GM12878 (cell line): ENCODE measurements around the gene STK39. TPM values are rescaled to one million over a fixed set of nuclear protein-coding genes. Genes with fewer than 3 reads are reported as not detected.

Experiments
- ATAC-seq: fragments of 200-7000 bp; cut with Tn5 transposase; 3 replicates; pipeline ENCODE4 v1.9.1; 2020; ENCODE audit warnings: mild to moderate bottlenecking, moderate library complexity
- BruUV-seq: library from RNA; stranded (reverse); fragments of 400-500 nt; replicated peaks from 2 replicates; lab custom pipeline; 2021; lab: Mats Ljungman, UMichigan
- CTCF ChIA-PET: fragments of 300-600 bp; sonication (Branson Sonifier 250); formaldehyde crosslinking; extraction: SDS; loops from one replicate; lab custom pipeline; 2021; ENCODE audit warnings: inconsistent platforms; lab: Yijun Ruan, JAX
- POLR2A ChIA-PET: fragments of 350-600 bp; formaldehyde crosslinking; extraction: SDS; loops from one replicate; lab custom pipeline; 2021; ENCODE audit warnings: inconsistent platforms; lab: Charles Lee
- RAD21 ChIA-PET: fragments of 300-600 bp; sonication (Branson Sonifier 250); formaldehyde crosslinking; loops from one replicate; lab custom pipeline; 2023; ENCODE audit warnings: antibody characterized with exemption; ENCODE audit not compliant: unreplicated experiment; lab: Charles Lee
- SMC1A ChIA-PET: fragments of 300-600 bp; sonication (Branson Sonifier 250); formaldehyde crosslinking; loops from one replicate; lab custom pipeline; 2023; ENCODE audit not compliant: unreplicated experiment, uncharacterized antibody; lab: Charles Lee
- DNase-seq: peaks from one replicate; pipeline ENCODE4 v3.0.0-alpha.2; 2011; ENCODE audit warnings: low read depth, low spot score
- FAIRE-seq: peaks from 3 replicates; lab custom pipeline; 2011; peaks lifted over from hg19 to GRCh38; lab: Jason Lieb, UNC
- H2AFZ ChIP-seq: 2 replicates; pipeline ENCODE4 v1.6.0; 2011; ENCODE audit warnings: low read depth, low read length, control low read depth; ENCODE audit not compliant: control insufficient read depth
- H3K27ac ChIP-seq: 2 replicates; pipeline ENCODE4 v1.5.1; 2011; ENCODE audit warnings: control low read depth; ENCODE audit not compliant: control insufficient read depth, insufficient read depth
- H3K27me3 ChIP-seq, 2 experiments: replicated peaks in 1 of 2; 2 replicates each; pipeline versions ENCODE4 v1.6.0 to v1.6.1; 2011; ENCODE audit warnings: low read length in 1 of 2; ENCODE audit not compliant: control insufficient read depth in 2 of 2, insufficient read depth in 2 of 2
- H3K36me3 ChIP-seq, 2 experiments: 2 replicates each; pipeline ENCODE4 v1.5.1; 2011; ENCODE audit warnings: low read length in 1 of 2; ENCODE audit not compliant: control insufficient read depth in 2 of 2, insufficient read depth in 2 of 2
- H3K4me1 ChIP-seq: 2 replicates; pipeline ENCODE4 v1.6.1; 2011; ENCODE audit warnings: mild to moderate bottlenecking, low read length, moderate library complexity, mixed read lengths; ENCODE audit not compliant: control insufficient read depth, insufficient read depth
- H3K4me2 ChIP-seq: 2 replicates; pipeline ENCODE4 v1.6.0; 2011; ENCODE audit warnings: control low read depth; ENCODE audit not compliant: control insufficient read depth, insufficient read depth
- H3K4me3 ChIP-seq: fragments of 200-600 bp; sonication (generic); 2 replicates; pipeline ENCODE4 v1.5.1; 2016
- H3K79me2 ChIP-seq: 2 replicates; pipeline ENCODE4 v1.6.0; 2011; ENCODE audit warnings: low read length; ENCODE audit not compliant: control insufficient read depth, insufficient read depth
- H3K9ac ChIP-seq: 2 replicates; pipeline ENCODE4 v1.8.0; 2011; ENCODE audit warnings: low read length, control low read depth, mixed read lengths; ENCODE audit not compliant: control insufficient read depth, insufficient read depth
- H3K9me3 ChIP-seq: replicated peaks from 3 replicates; pipeline ENCODE4 v1.5.1; 2011; ENCODE audit warnings: mild to moderate bottlenecking, low read length; ENCODE audit not compliant: control insufficient read depth, insufficient read depth
- H4K20me1 ChIP-seq: 2 replicates; pipeline ENCODE4 v1.6.0; 2011; ENCODE audit not compliant: control insufficient read depth, insufficient read depth
- BRCA1 ChIP-seq: IDR thresholded peaks from 2 replicates; pipeline ENCODE4 v1.6.1; 2011; ENCODE audit warnings: low read depth, low read length, improper control_type of control experiment
- EZH2 ChIP-seq: IDR thresholded peaks from 2 replicates; pipeline ENCODE4 v1.6.1; 2012; ENCODE audit warnings: low read depth, mild to moderate bottlenecking, control low read depth, inconsistent platforms, low read length, borderline replicate concordance; ENCODE audit not compliant: control insufficient read depth
- FOS ChIP-seq: IDR thresholded peaks from 3 replicates; pipeline ENCODE4 v1.6.1; 2011; ENCODE audit warnings: borderline replicate concordance; ENCODE audit not compliant: insufficient read length; ENCODE audit errors: extremely low read depth
- HDAC2 ChIP-seq: fragments of 200-600 bp; sonication (generic); IDR thresholded peaks from 2 replicates; pipeline ENCODE4 v1.6.1; 2017
- HDAC6 ChIP-seq: fragments of 200-600 bp; sonication (generic); IDR thresholded peaks from one replicate; pipeline ENCODE4 v1.8.0; 2017; ENCODE audit warnings: antibody characterized with exemption; ENCODE audit not compliant: unreplicated experiment
- KLF5 ChIP-seq: fragments of 450-650 bp; IDR thresholded peaks from 2 replicates; pipeline ENCODE4 v1.6.1; 2014; ENCODE audit warnings: mild to moderate bottlenecking; ENCODE audit not compliant: partially characterized antibody
- NR2F1 ChIP-seq: fragments of 450-650 bp; conservative IDR thresholded peaks from 2 replicates; pipeline ENCODE4 v1.6.1; 2017; ENCODE audit warnings: mild to moderate bottlenecking
- NRF1 ChIP-seq: conservative IDR thresholded peaks from 2 replicates; pipeline ENCODE4 v1.6.1; 2011; ENCODE audit warnings: mild to moderate bottlenecking, low read depth, low read length, improper control_type of control experiment
- RCOR1 ChIP-seq: conservative IDR thresholded peaks from 2 replicates; pipeline ENCODE4 v1.6.1; 2012; ENCODE audit warnings: low read depth, low read length, improper control_type of control experiment
- RUNX3 ChIP-seq: IDR thresholded peaks from 2 replicates; pipeline ENCODE4 v1.6.1; 2012; ENCODE audit warnings: low read length, inconsistent platforms
- SIN3A ChIP-seq: IDR thresholded peaks from 2 replicates; pipeline ENCODE4 v1.6.1; 2012; ENCODE audit warnings: low read depth, low read length, improper control_type of control experiment
- ZNF384 ChIP-seq: IDR thresholded peaks from 2 replicates; pipeline ENCODE4 v1.6.1; 2012; ENCODE audit warnings: low read depth, mild to moderate bottlenecking, low read length, improper control_type of control experiment, borderline replicate concordance
- ZSCAN29 ChIP-seq: fragments of 450-650 bp; IDR thresholded peaks from 2 replicates; pipeline ENCODE4 v1.6.1; 2017; ENCODE audit warnings: mild to moderate bottlenecking, moderate library complexity
- WGBS: methylation state at CpG from one replicate; pipeline ENCODE4 v1.1.6; 2016; ENCODE audit warnings: low lambda C conversion rate; ENCODE audit not compliant: insufficient replicate concordance, insufficient coverage; ENCODE audit errors: missing lambda C conversion rate; 5-methylcytosine and 5-hydroxymethylcytosine counted together
- in situ Hi-C: fragments of 300-500 bp; cut with MboI; formaldehyde crosslinking; loops from 9 replicates; pipeline ENCODE4 v1.14.3; 2018; ENCODE audit warnings: mixed read lengths
- intact Hi-C: fragments of 100-400 bp; cut with micrococcal nuclease; formaldehyde crosslinking; loops from one replicate; pipeline ENCODE4 v1.14.2; 2022; ENCODE audit not compliant: unreplicated experiment
- polyA plus RNA-seq, 11 experiments: library from polyadenylated mRNA; depleted of rRNA in 4 of 11; unstranded in 6 of 11; stranded (reverse) in 5 of 11; fragments of >200 nt; fragmentation: Nextera tagmentation in 4 of 11; fragmentation: Illumina TruSeq in 1 of 11; extraction: Ambion mirVana in 4 of 11; extraction: Trizol in 1 of 11; gene quantifications; 1 replicate in 1 of 11; 2 replicates in 10 of 11; pipeline versions ENCODE4 v1.2.1 to v1.2.3, GENCODE V29; 2011 to 2016; ENCODE audit warnings: inconsistent platforms in 2 of 11, missing spikeins in 2 of 11, low read depth in 1 of 11
- total RNA-seq, 4 experiments: library from RNA; depleted of rRNA in 3 of 4; stranded (reverse); fragments of >200 nt in 3 of 4; fragmentation: Illumina TruSeq in 1 of 4; extraction: Trizol in 1 of 4; gene quantifications; 2 replicates each; pipeline versions ENCODE4 v1.2.1 to v1.2.3, GENCODE V29; 2013 to 2021
- TF ChIP-seq, protein P1 (sequence below): IDR thresholded peaks from 2 replicates; pipeline ENCODE4 v1.6.1; 2012; ENCODE audit warnings: low read depth, low read length, improper control_type of control experiment
- TF ChIP-seq, protein P2 (sequence below): fragments of 450-650 bp; IDR thresholded peaks from 2 replicates; pipeline ENCODE4 v1.6.1; 2017; ENCODE audit warnings: mild to moderate bottlenecking, moderate library complexity
- TF ChIP-seq, protein P3 (sequence below): fragments of 450-650 bp; IDR thresholded peaks from 2 replicates; pipeline ENCODE4 v1.6.1; 2016; ENCODE audit warnings: mild to moderate bottlenecking, moderate library complexity, borderline replicate concordance

STK39 gene
- total and polyA plus RNA-seq, 10 of the 15 experiments (the other 5 are each of a cell fraction or from before 2014, with no cell fraction given), result 0.03 to 0.21 (median 0.07) TPM; not detected in 5

- no peak overlapping the region for H3K4me2 ChIP-seq
- POLR2A ChIA-PET, result no interaction called here
- H3K9me3 ChIP-seq, result no peaks in the 10 kb centered on the region
- SMC1A ChIA-PET, result no interaction called here
- CTCF ChIA-PET, result no interaction called here
- H3K4me1 ChIP-seq, result no peaks in the 10 kb centered on the region
- no peaks in the 10 kb centered on the region for H3K36me3 ChIP-seq
- H4K20me1 ChIP-seq, result no peaks in the 10 kb centered on the region
- TF ChIP-seq FOS (no peak), KLF5 (no peak), NRF1 (no peak), ZSCAN29 (no peak), HDAC2 (no peak), HDAC6 (no peak), RCOR1 (no peak), RUNX3 (no peak), ZNF384 (no peak), EZH2 (no peak), NR2F1 (no peak), BRCA1 (no peak), SIN3A (no peak)
- TF ChIP-seq, protein P1, sequence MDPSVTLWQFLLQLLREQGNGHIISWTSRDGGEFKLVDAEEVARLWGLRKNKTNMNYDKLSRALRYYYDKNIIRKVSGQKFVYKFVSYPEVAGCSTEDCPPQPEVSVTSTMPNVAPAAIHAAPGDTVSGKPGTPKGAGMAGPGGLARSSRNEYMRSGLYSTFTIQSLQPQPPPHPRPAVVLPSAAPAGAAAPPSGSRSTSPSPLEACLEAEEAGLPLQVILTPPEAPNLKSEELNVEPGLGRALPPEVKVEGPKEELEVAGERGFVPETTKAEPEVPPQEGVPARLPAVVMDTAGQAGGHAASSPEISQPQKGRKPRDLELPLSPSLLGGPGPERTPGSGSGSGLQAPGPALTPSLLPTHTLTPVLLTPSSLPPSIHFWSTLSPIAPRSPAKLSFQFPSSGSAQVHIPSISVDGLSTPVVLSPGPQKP, result no peak
- TF ChIP-seq, protein P2, sequence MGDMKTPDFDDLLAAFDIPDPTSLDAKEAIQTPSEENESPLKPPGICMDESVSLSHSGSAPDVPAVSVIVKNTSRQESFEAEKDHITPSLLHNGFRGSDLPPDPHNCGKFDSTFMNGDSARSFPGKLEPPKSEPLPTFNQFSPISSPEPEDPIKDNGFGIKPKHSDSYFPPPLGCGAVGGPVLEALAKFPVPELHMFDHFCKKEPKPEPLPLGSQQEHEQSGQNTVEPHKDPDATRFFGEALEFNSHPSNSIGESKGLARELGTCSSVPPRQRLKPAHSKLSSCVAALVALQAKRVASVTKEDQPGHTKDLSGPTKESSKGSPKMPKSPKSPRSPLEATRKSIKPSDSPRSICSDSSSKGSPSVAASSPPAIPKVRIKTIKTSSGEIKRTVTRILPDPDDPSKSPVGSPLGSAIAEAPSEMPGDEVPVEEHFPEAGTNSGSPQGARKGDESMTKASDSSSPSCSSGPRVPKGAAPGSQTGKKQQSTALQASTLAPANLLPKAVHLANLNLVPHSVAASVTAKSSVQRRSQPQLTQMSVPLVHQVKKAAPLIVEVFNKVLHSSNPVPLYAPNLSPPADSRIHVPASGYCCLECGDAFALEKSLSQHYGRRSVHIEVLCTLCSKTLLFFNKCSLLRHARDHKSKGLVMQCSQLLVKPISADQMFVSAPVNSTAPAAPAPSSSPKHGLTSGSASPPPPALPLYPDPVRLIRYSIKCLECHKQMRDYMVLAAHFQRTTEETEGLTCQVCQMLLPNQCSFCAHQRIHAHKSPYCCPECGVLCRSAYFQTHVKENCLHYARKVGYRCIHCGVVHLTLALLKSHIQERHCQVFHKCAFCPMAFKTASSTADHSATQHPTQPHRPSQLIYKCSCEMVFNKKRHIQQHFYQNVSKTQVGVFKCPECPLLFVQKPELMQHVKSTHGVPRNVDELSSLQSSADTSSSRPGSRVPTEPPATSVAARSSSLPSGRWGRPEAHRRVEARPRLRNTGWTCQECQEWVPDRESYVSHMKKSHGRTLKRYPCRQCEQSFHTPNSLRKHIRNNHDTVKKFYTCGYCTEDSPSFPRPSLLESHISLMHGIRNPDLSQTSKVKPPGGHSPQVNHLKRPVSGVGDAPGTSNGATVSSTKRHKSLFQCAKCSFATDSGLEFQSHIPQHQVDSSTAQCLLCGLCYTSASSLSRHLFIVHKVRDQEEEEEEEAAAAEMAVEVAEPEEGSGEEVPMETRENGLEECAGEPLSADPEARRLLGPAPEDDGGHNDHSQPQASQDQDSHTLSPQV, result no peak
- TF ChIP-seq, protein P3, sequence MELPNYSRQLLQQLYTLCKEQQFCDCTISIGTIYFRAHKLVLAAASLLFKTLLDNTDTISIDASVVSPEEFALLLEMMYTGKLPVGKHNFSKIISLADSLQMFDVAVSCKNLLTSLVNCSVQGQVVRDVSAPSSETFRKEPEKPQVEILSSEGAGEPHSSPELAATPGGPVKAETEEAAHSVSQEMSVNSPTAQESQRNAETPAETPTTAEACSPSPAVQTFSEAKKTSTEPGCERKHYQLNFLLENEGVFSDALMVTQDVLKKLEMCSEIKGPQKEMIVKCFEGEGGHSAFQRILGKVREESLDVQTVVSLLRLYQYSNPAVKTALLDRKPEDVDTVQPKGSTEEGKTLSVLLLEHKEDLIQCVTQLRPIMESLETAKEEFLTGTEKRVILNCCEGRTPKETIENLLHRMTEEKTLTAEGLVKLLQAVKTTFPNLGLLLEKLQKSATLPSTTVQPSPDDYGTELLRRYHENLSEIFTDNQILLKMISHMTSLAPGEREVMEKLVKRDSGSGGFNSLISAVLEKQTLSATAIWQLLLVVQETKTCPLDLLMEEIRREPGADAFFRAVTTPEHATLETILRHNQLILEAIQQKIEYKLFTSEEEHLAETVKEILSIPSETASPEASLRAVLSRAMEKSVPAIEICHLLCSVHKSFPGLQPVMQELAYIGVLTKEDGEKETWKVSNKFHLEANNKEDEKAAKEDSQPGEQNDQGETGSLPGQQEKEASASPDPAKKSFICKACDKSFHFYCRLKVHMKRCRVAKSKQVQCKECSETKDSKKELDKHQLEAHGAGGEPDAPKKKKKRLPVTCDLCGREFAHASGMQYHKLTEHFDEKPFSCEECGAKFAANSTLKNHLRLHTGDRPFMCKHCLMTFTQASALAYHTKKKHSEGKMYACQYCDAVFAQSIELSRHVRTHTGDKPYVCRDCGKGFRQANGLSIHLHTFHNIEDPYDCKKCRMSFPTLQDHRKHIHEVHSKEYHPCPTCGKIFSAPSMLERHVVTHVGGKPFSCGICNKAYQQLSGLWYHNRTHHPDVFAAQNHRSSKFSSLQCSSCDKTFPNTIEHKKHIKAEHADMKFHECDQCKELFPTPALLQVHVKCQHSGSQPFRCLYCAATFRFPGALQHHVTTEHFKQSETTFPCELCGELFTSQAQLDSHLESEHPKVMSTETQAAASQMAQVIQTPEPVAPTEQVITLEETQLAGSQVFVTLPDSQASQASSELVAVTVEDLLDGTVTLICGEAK, result no peak
- in situ Hi-C loops, result no loop called here
- WGBS, result 42% methylated on average over 2 of the region's 2 CpGs
- RAD21 ChIA-PET, result no interaction called here
- H3K27ac ChIP-seq, result no peak overlapping the region
- ATAC-seq, result no peak
- no peak overlapping the region for H3K4me3 ChIP-seq
- DNase-seq, result no peak
- intact Hi-C loops, result no loop called here
- H3K27me3 ChIP-seq, result no peaks in the 10 kb centered on the region
- FAIRE-seq, result no peak
- no peak overlapping the region for H2AFZ ChIP-seq
- no peak overlapping the region for H3K9ac ChIP-seq
- no TSS peak for BruUV-seq
- H3K79me2 ChIP-seq, result no peaks in the 10 kb centered on the region
These were observed 209.6 kb downstream of the STK39 start for GRCh38 chr2:168037778-168038177.
